PFSK-1 (cell line): Measurements from ENCODE around the gene ETFB.

ENCODE experiments used
- FOXP2 ChIP-seq: optimal IDR thresholded peaks from 2 replicates; pipeline ENCODE3; 2011; ENCODE audit warnings: borderline replicate concordance, control low read depth, inconsistent platforms; ENCODE audit not compliant: insufficient read depth; ENCODE audit errors: extremely low read length, extremely low read depth
- POLR2AphosphoS5 ChIP-seq: IDR thresholded peaks from 2 replicates; pipeline ENCODE4 v1.6.1; 2012; ENCODE audit warnings: low read depth, mild to moderate bottlenecking, control low read depth, low read length, moderate library complexity
- SIN3A ChIP-seq: IDR thresholded peaks from 2 replicates; pipeline ENCODE4 v1.6.1; 2012; ENCODE audit warnings: mild to moderate bottlenecking, low read length, moderate library complexity, borderline replicate concordance; ENCODE audit not compliant: insufficient read depth
- TAF1 ChIP-seq: IDR thresholded peaks from 2 replicates; pipeline ENCODE4 v1.6.1; 2012; ENCODE audit warnings: low read length, control low read depth, borderline replicate concordance; ENCODE audit not compliant: insufficient read depth
- TF ChIP-seq, protein P1 (sequence below), 2 experiments: IDR thresholded peaks; 2 replicates each; pipeline versions ENCODE4 v1.6.1 to v1.8.0; 2011 to 2012; ENCODE audit warnings: low read depth in 2 of 2, low read length in 2 of 2, control low read depth in 1 of 2, inconsistent platforms in 1 of 2, mild to moderate bottlenecking in 1 of 2, moderate library complexity in 1 of 2; ENCODE audit not compliant: insufficient read depth in 1 of 2

Gene ETFB

DNA sequence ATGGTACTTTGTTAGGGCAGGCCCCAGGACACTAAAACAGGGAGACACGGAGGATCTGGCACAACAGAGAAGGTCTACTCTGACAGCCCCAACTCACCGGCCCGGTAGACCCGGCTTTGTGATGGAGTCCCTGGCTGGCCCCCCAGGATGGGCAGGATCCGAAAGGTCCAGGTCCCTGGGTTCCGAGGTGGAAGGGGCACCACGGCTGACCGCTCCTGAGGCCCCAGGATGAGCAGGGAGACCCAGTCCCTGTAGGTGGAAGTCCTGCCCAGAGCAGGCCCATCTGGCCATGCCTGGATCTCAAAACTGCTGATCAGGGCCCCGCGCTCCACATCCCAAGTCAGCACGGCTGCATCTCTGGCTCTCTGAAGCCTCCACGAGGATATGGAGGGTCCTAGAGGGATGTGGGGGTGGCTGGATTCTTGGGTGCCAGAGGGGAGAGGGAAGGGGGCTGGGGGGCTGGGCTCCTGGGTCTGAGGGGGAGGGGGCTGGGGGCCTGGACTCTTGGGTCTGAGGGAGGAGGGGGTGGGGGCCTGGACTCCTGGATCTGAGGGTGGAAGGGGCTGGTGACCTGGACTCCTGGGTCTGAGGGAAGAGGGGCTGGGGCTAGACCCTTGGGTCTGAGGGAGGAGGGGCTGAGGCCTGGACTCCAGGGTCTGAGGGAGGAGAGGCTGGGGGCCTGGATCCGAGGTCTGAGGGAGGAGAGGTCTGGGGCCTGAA lies 28.9 kb downstream of the ETFB start:
- TF ChIP-seq SIN3A (no peak), TAF1 (no peak), POLR2AphosphoS5 (no peak), FOXP2 (no peak)
- TF ChIP-seq, protein P1, sequence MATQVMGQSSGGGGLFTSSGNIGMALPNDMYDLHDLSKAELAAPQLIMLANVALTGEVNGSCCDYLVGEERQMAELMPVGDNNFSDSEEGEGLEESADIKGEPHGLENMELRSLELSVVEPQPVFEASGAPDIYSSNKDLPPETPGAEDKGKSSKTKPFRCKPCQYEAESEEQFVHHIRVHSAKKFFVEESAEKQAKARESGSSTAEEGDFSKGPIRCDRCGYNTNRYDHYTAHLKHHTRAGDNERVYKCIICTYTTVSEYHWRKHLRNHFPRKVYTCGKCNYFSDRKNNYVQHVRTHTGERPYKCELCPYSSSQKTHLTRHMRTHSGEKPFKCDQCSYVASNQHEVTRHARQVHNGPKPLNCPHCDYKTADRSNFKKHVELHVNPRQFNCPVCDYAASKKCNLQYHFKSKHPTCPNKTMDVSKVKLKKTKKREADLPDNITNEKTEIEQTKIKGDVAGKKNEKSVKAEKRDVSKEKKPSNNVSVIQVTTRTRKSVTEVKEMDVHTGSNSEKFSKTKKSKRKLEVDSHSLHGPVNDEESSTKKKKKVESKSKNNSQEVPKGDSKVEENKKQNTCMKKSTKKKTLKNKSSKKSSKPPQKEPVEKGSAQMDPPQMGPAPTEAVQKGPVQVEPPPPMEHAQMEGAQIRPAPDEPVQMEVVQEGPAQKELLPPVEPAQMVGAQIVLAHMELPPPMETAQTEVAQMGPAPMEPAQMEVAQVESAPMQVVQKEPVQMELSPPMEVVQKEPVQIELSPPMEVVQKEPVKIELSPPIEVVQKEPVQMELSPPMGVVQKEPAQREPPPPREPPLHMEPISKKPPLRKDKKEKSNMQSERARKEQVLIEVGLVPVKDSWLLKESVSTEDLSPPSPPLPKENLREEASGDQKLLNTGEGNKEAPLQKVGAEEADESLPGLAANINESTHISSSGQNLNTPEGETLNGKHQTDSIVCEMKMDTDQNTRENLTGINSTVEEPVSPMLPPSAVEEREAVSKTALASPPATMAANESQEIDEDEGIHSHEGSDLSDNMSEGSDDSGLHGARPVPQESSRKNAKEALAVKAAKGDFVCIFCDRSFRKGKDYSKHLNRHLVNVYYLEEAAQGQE (IDR thresholded peaks at IDR 0.05; ENCODE audit: insufficient read depth in 1 of 2, low read depth in 2 of 2, low read length in 2 of 2) = no peak

GRCh38 chr19:51333836-51334460 lies 32.2 kb downstream of the ETFB start:
- TF ChIP-seq FOXP2 (no peak), TAF1 (no peak), POLR2AphosphoS5 (no peak), SIN3A (no peak)
- TF ChIP-seq, protein P1 (IDR thresholded peaks at IDR 0.05; ENCODE audit: insufficient read depth in 1 of 2, low read depth in 2 of 2, low read length in 2 of 2) = no peak

GRCh38 chr19:51331716-51332115 lies 34.5 kb downstream of the ETFB start:
- TF ChIP-seq SIN3A (no peak), POLR2AphosphoS5 (no peak), TAF1 (no peak), FOXP2 (no peak)
- TF ChIP-seq, protein P1 (IDR thresholded peaks at IDR 0.05; ENCODE audit: insufficient read depth in 1 of 2, low read depth in 2 of 2, low read length in 2 of 2) = no peak

DNA sequence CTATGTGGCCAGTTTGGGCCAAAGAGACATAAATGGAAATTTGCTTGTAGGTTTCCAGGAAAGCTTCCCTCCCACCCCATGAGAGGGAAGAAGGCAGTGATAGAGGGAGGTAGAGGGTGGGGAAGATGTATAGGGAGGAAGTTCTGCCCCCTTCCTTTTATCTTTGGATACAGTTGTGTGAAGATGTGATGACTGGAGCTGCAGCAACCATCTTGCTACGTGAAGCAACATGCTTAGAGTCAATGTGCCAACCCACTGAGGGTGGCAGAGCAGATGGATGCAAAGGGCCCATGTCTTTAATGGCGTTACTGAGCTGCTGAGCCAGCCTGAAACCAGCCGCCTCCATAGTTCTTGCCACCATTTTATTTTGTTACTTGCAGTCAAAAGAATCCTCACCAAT lies 35.0 kb downstream of the ETFB start:
- TF ChIP-seq, protein P1 (IDR thresholded peaks at IDR 0.05; ENCODE audit: insufficient read depth in 1 of 2, low read depth in 2 of 2, low read length in 2 of 2) = no peak
- no peak for TF ChIP-seq SIN3A
- TF ChIP-seq TAF1 = no peak
- TF ChIP-seq POLR2AphosphoS5 = no peak
- no peak for TF ChIP-seq FOXP2
